IMR-90 (cell line): ENCODE data around the gene SLC35D2. TPM values are rescaled to one million over a fixed set of nuclear protein-coding genes. Genes with fewer than 3 reads are reported as not detected.

ENCODE experiments used
- ATAC-seq: fragments of 200-7000 bp; cut with Tn5 transposase; 2 replicates; pipeline ENCODE4 v1.9.1; 2020; ENCODE audit warnings: low read depth, mild to moderate bottlenecking, moderate library complexity
- BruUV-seq: library from RNA; stranded (reverse); fragments of 400-500 nt; replicated peaks from 2 replicates; lab custom pipeline; 2021; lab: Mats Ljungman, UMichigan
- CTCF ChIA-PET: fragments of 300-600 bp; formaldehyde crosslinking; extraction: SDS; loops from one replicate; lab custom pipeline; 2021; ENCODE audit warnings: antibody characterized with exemption; lab: Yijun Ruan, JAX
- POLR2A ChIA-PET: fragments of 300-600 bp; sonication (Branson Sonifier 250); formaldehyde crosslinking; loops from one replicate; lab custom pipeline; 2022; ENCODE audit warnings: antibody characterized with exemption; ENCODE audit not compliant: unreplicated experiment; lab: Charles Lee
- DNase-seq: peaks from one replicate; pipeline ENCODE4 v3.0.0; 2013
- H2AFZ ChIP-seq: replicated peaks from 2 replicates; pipeline ENCODE3; 2013; ENCODE audit warnings: low read length, mild to moderate bottlenecking; ENCODE audit not compliant: poor library complexity
- H2AK5ac ChIP-seq: 2 replicates; pipeline ENCODE4 v1.6.1; 2013; ENCODE audit warnings: low read depth, low read length, inconsistent platforms
- H2AK9ac ChIP-seq: replicated peaks from 2 replicates; pipeline ENCODE3; 2013; ENCODE audit warnings: mild to moderate bottlenecking, low read depth, low read length, moderate library complexity; ENCODE audit not compliant: poor library complexity
- H2BK120ac ChIP-seq: 2 replicates; pipeline ENCODE4 v1.6.1; 2013; ENCODE audit warnings: low read depth, low read length, inconsistent platforms
- H2BK15ac ChIP-seq: 3 replicates; pipeline ENCODE4 v1.6.1; 2013; ENCODE audit warnings: low read depth, low read length, inconsistent platforms
- H2BK20ac ChIP-seq: 2 replicates; pipeline ENCODE4 v1.6.1; 2013; ENCODE audit warnings: low read depth, mild to moderate bottlenecking, inconsistent platforms, low read length, moderate library complexity
- H2BK5ac ChIP-seq: 2 replicates; pipeline ENCODE4 v1.6.1; 2013; ENCODE audit warnings: mild to moderate bottlenecking, low read depth, low read length, inconsistent platforms; ENCODE audit not compliant: poor library complexity, severe bottlenecking
- H3K14ac ChIP-seq: replicated peaks from 2 replicates; pipeline ENCODE4 v1.6.1; 2013; ENCODE audit warnings: low read depth, low read length, inconsistent platforms
- H3K18ac ChIP-seq: 2 replicates; pipeline ENCODE4 v1.6.1; 2013; ENCODE audit warnings: low read depth, low read length, control low read depth
- H3K23ac ChIP-seq: 2 replicates; pipeline ENCODE4 v1.6.1; 2013; ENCODE audit warnings: low read depth, low read length, inconsistent platforms
- H3K27ac ChIP-seq: 2 replicates; pipeline ENCODE4 v1.5.1; 2013; ENCODE audit warnings: mild to moderate bottlenecking, control low read depth, low read length; ENCODE audit not compliant: insufficient read depth
- H3K27me3 ChIP-seq: 2 replicates; pipeline ENCODE4 v1.6.1; 2013; ENCODE audit warnings: low read length; ENCODE audit not compliant: control insufficient read depth, insufficient read depth
- H3K36me3 ChIP-seq: 2 replicates; pipeline ENCODE4 v1.6.1; 2013; ENCODE audit warnings: low read length, mixed read lengths; ENCODE audit not compliant: control insufficient read depth, insufficient read depth
- H3K4ac ChIP-seq: 2 replicates; pipeline ENCODE4 v1.6.1; 2013; ENCODE audit warnings: low read depth, low read length, inconsistent platforms
- H3K4me1 ChIP-seq: 2 replicates; pipeline ENCODE4 v1.6.1; 2013; ENCODE audit warnings: low read length, mixed read lengths; ENCODE audit not compliant: control insufficient read depth, insufficient read depth
- H3K4me2 ChIP-seq: 2 replicates; pipeline ENCODE4 v1.6.1; 2013; ENCODE audit warnings: low read depth, mild to moderate bottlenecking, control low read depth, low read length, moderate library complexity
- H3K4me3 ChIP-seq: 2 replicates; pipeline ENCODE4 v1.5.1; 2013; ENCODE audit warnings: low read depth, mild to moderate bottlenecking, control low read depth, low read length, moderate library complexity; ENCODE audit not compliant: insufficient read depth
- H3K56ac ChIP-seq: 2 replicates; pipeline ENCODE4 v1.6.1; 2013; ENCODE audit warnings: low read length, inconsistent platforms; ENCODE audit not compliant: insufficient read depth; ENCODE audit errors: extremely low read depth
- H3K79me1 ChIP-seq, 2 experiments: 2 replicates each; pipeline ENCODE4 v1.6.1; 2013; ENCODE audit warnings: low read length in 2 of 2, inconsistent platforms in 1 of 2, low read depth in 1 of 2
- H3K9ac ChIP-seq: 2 replicates; pipeline ENCODE4 v1.6.1; 2013; ENCODE audit warnings: low read depth, low read length, control low read depth
- H3K9me1 ChIP-seq: 2 replicates; pipeline ENCODE4 v1.6.1; 2013; ENCODE audit warnings: low read length, inconsistent platforms; ENCODE audit not compliant: insufficient read depth
- H3K9me3 ChIP-seq: 2 replicates; pipeline ENCODE4 v1.6.1; 2013; ENCODE audit warnings: low read length; ENCODE audit not compliant: control insufficient read depth, insufficient read depth
- H4K20me1 ChIP-seq: 2 replicates; pipeline ENCODE4 v1.6.1; 2013; ENCODE audit warnings: low read length, inconsistent platforms; ENCODE audit not compliant: insufficient read depth
- H4K5ac ChIP-seq: 2 replicates; pipeline ENCODE4 v1.6.1; 2013; ENCODE audit warnings: mild to moderate bottlenecking, low read depth, low read length, control low read depth
- H4K8ac ChIP-seq, 2 experiments: 2 replicates each; pipeline ENCODE4 v1.6.1; 2013; ENCODE audit warnings: low read depth in 2 of 2, low read length in 2 of 2, control low read depth in 1 of 2, inconsistent platforms in 1 of 2
- H4K91ac ChIP-seq: 2 replicates; pipeline ENCODE4 v1.6.1; 2013; ENCODE audit warnings: low read depth, low read length, inconsistent platforms; ENCODE audit not compliant: insufficient read depth
- CEBPB ChIP-seq: IDR thresholded peaks from 2 replicates; pipeline ENCODE4 v1.6.1; 2012; ENCODE audit warnings: low read depth, low read length, improper control_type of control experiment
- CHD1 ChIP-seq: IDR thresholded peaks from 2 replicates; pipeline ENCODE4 v1.6.1; 2012; ENCODE audit warnings: low read depth, low read length, improper control_type of control experiment
- MAZ ChIP-seq: IDR thresholded peaks from 2 replicates; pipeline ENCODE4 v1.6.1; 2012; ENCODE audit warnings: low read depth, mild to moderate bottlenecking, low read length, improper control_type of control experiment, moderate library complexity, borderline replicate concordance
- MXI1 ChIP-seq: IDR thresholded peaks from 2 replicates; pipeline ENCODE4 v1.6.1; 2012; ENCODE audit warnings: low read depth, mild to moderate bottlenecking, low read length, moderate library complexity, borderline replicate concordance
- NFE2L2 ChIP-seq: fragments of 150-350 bp; IDR thresholded peaks from 2 replicates; pipeline ENCODE4 v1.6.1; 2016; ENCODE audit warnings: low read depth, mild to moderate bottlenecking, low read length
- RAD21 ChIP-seq: IDR thresholded peaks from 2 replicates; pipeline ENCODE4 v1.6.1; 2012; ENCODE audit warnings: low read length, improper control_type of control experiment
- RCOR1 ChIP-seq: IDR thresholded peaks from 2 replicates; pipeline ENCODE4 v1.6.1; 2012; ENCODE audit warnings: mild to moderate bottlenecking, low read length, improper control_type of control experiment; ENCODE audit not compliant: insufficient replicate concordance
- RFX5 ChIP-seq: IDR thresholded peaks from 2 replicates; pipeline ENCODE4 v1.8.0; 2012; ENCODE audit warnings: low read depth, mild to moderate bottlenecking, low read length, moderate library complexity
- SMC3 ChIP-seq: fragments of 150-350 bp; IDR thresholded peaks from 2 replicates; pipeline ENCODE4 v1.6.1; 2016; ENCODE audit warnings: low read depth, mild to moderate bottlenecking, antibody characterized with exemption, low read length, moderate library complexity
- WGBS, 2 experiments: methylation state at CpG; one replicate each; pipeline versions ENCODE4 v1.1.5 to v1.1.7; 2013; ENCODE audit warnings: missing lambda C conversion rate in 2 of 2; ENCODE audit not compliant: insufficient read length in 1 of 2; ENCODE audit errors: extremely low coverage in 2 of 2; 5-methylcytosine and 5-hydroxymethylcytosine counted together
- dilution Hi-C: fragments of 300-500 bp; cut with HindIII; formaldehyde crosslinking; loops from one replicate; pipeline ENCODE4 v1.14.3; 2018; ENCODE audit warnings: low sequenced_read_pairs; ENCODE audit not compliant: unreplicated experiment
- in situ Hi-C: fragments of 300-500 bp; cut with MboI; formaldehyde crosslinking; loops from 3 replicates; pipeline ENCODE4 v1.14.3; 2019; ENCODE audit warnings: low sequenced_read_pairs, inconsistent platforms, mixed read lengths
- intact Hi-C: fragments of 100-400 bp; cut with micrococcal nuclease; formaldehyde crosslinking; loops from 2 replicates; pipeline ENCODE4 v1.10.0; 2022
- polyA plus RNA-seq, 3 experiments: library from polyadenylated mRNA; depleted of rRNA; stranded (reverse); fragments of >200 nt; gene quantifications; 2 replicates each; pipeline ENCODE4 v1.2.3, GENCODE V29; 2012; ENCODE audit warnings: low replicate concordance in 1 of 3
- total RNA-seq: library from RNA; depleted of rRNA; stranded (reverse); fragments of >200 nt; gene quantifications from 2 replicates; pipeline ENCODE4 v1.2.3, GENCODE V29; 2012
- TF ChIP-seq, protein P1 (sequence below): conservative IDR thresholded peaks from 2 replicates; pipeline ENCODE4 v1.5.1; 2012; ENCODE audit warnings: mild to moderate bottlenecking, low read depth, low read length, improper control_type of control experiment
- TF ChIP-seq, protein P2 (sequence below): fragments of 150-350 bp; IDR thresholded peaks from 2 replicates; pipeline ENCODE4 v1.6.1; 2016; ENCODE audit warnings: low read depth, mild to moderate bottlenecking, low read length, moderate library complexity, borderline replicate concordance
- TF ChIP-seq, protein P3 (sequence below): fragments of 150-350 bp; IDR thresholded peaks from 2 replicates; pipeline ENCODE4 v1.6.1; 2017; ENCODE audit warnings: mild to moderate bottlenecking, antibody characterized with exemption, low read length, low read depth

The SLC35D2 gene
- total and polyA plus RNA-seq, 2 of the 4 experiments (the other 2 are of a cell fraction) = 9.7 to 11.8 TPM

DNA sequence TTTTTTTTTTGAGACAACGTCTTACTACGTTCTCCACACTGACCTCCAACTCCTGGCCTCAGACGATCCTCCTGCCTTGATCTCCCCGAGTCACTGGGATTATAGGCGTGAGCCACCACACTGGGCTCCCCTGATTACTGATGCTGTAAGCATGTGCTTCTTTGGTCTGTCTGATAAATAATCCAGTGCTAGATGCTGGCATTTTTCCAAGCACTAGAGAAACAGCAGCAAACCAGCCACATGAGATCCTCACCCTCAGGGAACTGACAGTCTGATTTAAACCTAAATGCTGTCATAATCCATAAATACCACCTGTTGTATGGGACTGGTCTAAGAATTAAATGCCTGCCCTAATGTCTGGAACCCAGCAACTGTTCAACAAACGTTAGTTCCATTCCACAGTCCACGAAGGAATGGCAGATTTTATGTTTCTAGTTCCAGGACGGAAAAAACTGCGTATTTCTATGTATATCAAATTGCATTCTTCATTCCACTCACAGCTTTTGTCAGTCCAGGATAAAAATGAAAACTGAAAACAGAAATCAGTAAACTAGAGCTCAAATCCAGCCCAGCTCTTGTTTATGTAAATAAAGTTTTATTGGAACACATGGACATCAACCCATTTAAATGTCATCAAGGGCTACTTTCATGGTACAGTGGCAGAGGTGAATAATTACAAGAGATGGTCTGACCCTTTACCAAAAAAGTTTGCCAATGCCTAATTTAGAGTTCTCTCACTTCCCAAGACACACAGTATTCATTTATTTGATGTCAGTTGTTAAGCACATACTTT, 20.1 kb downstream of the SLC35D2 start:
- no peak overlapping the region for H2BK15ac ChIP-seq
- H3K4ac ChIP-seq = no peak overlapping the region
- no peak overlapping the region for H3K4me2 ChIP-seq
- H4K8ac ChIP-seq = no peak overlapping the region
- H2BK120ac ChIP-seq = no peak overlapping the region
- no peak overlapping the region for H3K18ac ChIP-seq
- H3K4me3 ChIP-seq = no peak overlapping the region
- H3K9ac ChIP-seq = no peak overlapping the region
- H3K14ac ChIP-seq = no peak overlapping the region
- H4K5ac ChIP-seq = no peak overlapping the region
- H3K56ac ChIP-seq = no peak overlapping the region
- no peak overlapping the region for H2BK5ac ChIP-seq
- H2AK5ac ChIP-seq = no peak overlapping the region
- dilution Hi-C loops (no loop called here), in situ Hi-C loops (no loop called here), intact Hi-C loops (no loop called here)
- DNase-seq (no peak), ATAC-seq (no peak)
- CTCF ChIA-PET = no interaction called here
- H4K91ac ChIP-seq = no peak overlapping the region
- no peak overlapping the region for H2BK20ac ChIP-seq
- no TSS peak for BruUV-seq
- no peaks in the 10 kb centered on the region for H3K4me1 ChIP-seq
- H3K9me3 ChIP-seq = no peaks in the 10 kb centered on the region
- WGBS, 2 experiments = no CpG with 5 or more reads among the region's 9 CpGs
- H3K23ac ChIP-seq = no peak overlapping the region
- H4K20me1 ChIP-seq = no peaks in the 10 kb centered on the region
- 0 out of 2 replicates have a peak, but pooled peaks cover 2% of the 10 kb centered on the region for H3K9me1 ChIP-seq
- peaks cover 0 to 8% of the 10 kb centered on the region in 2 experiments; a peak in 1 of 4 replicates for H3K79me1 ChIP-seq
- H2AK9ac ChIP-seq = no peak overlapping the region
- no peak for TF ChIP-seq CHD1
- TF ChIP-seq, protein P1, sequence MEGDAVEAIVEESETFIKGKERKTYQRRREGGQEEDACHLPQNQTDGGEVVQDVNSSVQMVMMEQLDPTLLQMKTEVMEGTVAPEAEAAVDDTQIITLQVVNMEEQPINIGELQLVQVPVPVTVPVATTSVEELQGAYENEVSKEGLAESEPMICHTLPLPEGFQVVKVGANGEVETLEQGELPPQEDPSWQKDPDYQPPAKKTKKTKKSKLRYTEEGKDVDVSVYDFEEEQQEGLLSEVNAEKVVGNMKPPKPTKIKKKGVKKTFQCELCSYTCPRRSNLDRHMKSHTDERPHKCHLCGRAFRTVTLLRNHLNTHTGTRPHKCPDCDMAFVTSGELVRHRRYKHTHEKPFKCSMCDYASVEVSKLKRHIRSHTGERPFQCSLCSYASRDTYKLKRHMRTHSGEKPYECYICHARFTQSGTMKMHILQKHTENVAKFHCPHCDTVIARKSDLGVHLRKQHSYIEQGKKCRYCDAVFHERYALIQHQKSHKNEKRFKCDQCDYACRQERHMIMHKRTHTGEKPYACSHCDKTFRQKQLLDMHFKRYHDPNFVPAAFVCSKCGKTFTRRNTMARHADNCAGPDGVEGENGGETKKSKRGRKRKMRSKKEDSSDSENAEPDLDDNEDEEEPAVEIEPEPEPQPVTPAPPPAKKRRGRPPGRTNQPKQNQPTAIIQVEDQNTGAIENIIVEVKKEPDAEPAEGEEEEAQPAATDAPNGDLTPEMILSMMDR = no peak
- no peak for TF ChIP-seq MXI1
- no peak for TF ChIP-seq CEBPB
- TF ChIP-seq, protein P2, sequence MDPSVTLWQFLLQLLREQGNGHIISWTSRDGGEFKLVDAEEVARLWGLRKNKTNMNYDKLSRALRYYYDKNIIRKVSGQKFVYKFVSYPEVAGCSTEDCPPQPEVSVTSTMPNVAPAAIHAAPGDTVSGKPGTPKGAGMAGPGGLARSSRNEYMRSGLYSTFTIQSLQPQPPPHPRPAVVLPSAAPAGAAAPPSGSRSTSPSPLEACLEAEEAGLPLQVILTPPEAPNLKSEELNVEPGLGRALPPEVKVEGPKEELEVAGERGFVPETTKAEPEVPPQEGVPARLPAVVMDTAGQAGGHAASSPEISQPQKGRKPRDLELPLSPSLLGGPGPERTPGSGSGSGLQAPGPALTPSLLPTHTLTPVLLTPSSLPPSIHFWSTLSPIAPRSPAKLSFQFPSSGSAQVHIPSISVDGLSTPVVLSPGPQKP = no peak
- no peak for TF ChIP-seq NFE2L2
- TF ChIP-seq, protein P3, sequence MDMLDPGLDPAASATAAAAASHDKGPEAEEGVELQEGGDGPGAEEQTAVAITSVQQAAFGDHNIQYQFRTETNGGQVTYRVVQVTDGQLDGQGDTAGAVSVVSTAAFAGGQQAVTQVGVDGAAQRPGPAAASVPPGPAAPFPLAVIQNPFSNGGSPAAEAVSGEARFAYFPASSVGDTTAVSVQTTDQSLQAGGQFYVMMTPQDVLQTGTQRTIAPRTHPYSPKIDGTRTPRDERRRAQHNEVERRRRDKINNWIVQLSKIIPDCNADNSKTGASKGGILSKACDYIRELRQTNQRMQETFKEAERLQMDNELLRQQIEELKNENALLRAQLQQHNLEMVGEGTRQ = no peak
- TF ChIP-seq RCOR1 = no peak
- TF ChIP-seq SMC3 = no peak
- no peak for TF ChIP-seq MAZ
- no peak for TF ChIP-seq RAD21
- no peak for TF ChIP-seq RFX5
- H2AFZ ChIP-seq = no peak overlapping the region
- POLR2A ChIA-PET = no interaction called here
- H3K27ac ChIP-seq = no peak overlapping the region
- no peaks in the 10 kb centered on the region for H3K27me3 ChIP-seq
- peaks cover 2% of the 10 kb centered on the region for H3K36me3 ChIP-seq
